MCF 10A (cell line): ENCODE results near the gene KLHL7. TPM values are rescaled to one million over a fixed set of nuclear protein-coding genes. Genes with fewer than 3 reads are reported as not detected.

Source experiments
- BruUV-seq: library from RNA; stranded (reverse); fragments of 400-500 nt; replicated peaks from 2 replicates; lab custom pipeline; 2021; lab: Mats Ljungman, UMichigan
- CTCF ChIA-PET: fragments of 300-600 bp; sonication (Branson Sonifier 250); formaldehyde crosslinking; extraction: SDS; loops from one replicate; lab custom pipeline; 2021; ENCODE audit warnings: antibody characterized with exemption, inconsistent platforms; lab: Yijun Ruan, JAX
- POLR2A ChIA-PET: fragments of 300-600, 350-650 bp; sonication (Branson Sonifier 250); formaldehyde crosslinking; extraction: SDS; loops from one replicate; lab custom pipeline; 2020; ENCODE audit warnings: antibody characterized with exemption, inconsistent platforms; lab: Yijun Ruan, JAX
- DNase-seq: peaks from one replicate; pipeline ENCODE4 v3.0.0-alpha.2; 2018; ENCODE audit not compliant: unreplicated experiment
- H3K27ac Mint-ChIP-seq: one replicate; pipeline ENCODE4 v1.8.0; 2022; ENCODE audit warnings: mild to moderate bottlenecking, low read depth, mixed read lengths; ENCODE audit not compliant: unreplicated experiment
- H3K27me3 Mint-ChIP-seq: one replicate; pipeline ENCODE4 v1.8.0; 2022; ENCODE audit warnings: mixed read lengths; ENCODE audit not compliant: insufficient read depth, unreplicated experiment
- H3K36me3 Mint-ChIP-seq: one replicate; pipeline ENCODE4 v1.8.0; 2022; ENCODE audit warnings: mild to moderate bottlenecking, moderate library complexity, mixed read lengths; ENCODE audit not compliant: insufficient read depth, unreplicated experiment
- H3K4me1 Mint-ChIP-seq: one replicate; pipeline ENCODE4 v1.8.0; 2022; ENCODE audit warnings: mixed read lengths; ENCODE audit not compliant: insufficient read depth, unreplicated experiment
- H3K4me3 Mint-ChIP-seq: one replicate; pipeline ENCODE4 v1.8.0; 2022; ENCODE audit warnings: mild to moderate bottlenecking, moderate library complexity, mixed read lengths; ENCODE audit not compliant: unreplicated experiment
- H3K9me3 Mint-ChIP-seq: one replicate; pipeline ENCODE4 v1.8.0; 2022; ENCODE audit warnings: mixed read lengths; ENCODE audit not compliant: unreplicated experiment
- CTCF ChIP-seq: fragments of 200-600 bp; IDR thresholded peaks from one replicate; pipeline ENCODE4 v1.8.0; 2022; ENCODE audit warnings: antibody characterized with exemption, mild to moderate bottlenecking; ENCODE audit not compliant: unreplicated experiment
- intact Hi-C: fragments of 100-400 bp; cut with micrococcal nuclease; formaldehyde crosslinking; loops from 2 replicates; pipeline ENCODE4 v1.14.1; 2022
- total RNA-seq: library from RNA; stranded (reverse); gene quantifications from 2 replicates; pipeline ENCODE4 v1.2.3, GENCODE V29; 2022

Gene KLHL7
- total RNA-seq, 1 experiment from 2014 or later, result 19.1 TPM

- H3K36me3 Mint-ChIP-seq, result no peaks in the 10 kb centered on the region
- no peaks in the 10 kb centered on the region for H3K27me3 Mint-ChIP-seq
- no TSS peak for BruUV-seq
- DNase-seq, result no peak
- no peak for TF ChIP-seq CTCF
- H3K4me3 Mint-ChIP-seq, result no peak overlapping the region
- CTCF ChIA-PET, result interaction anchor here (1.0 kb wide), 1 partner anchor 27 kb away, joined by 3 read pairs; no protein-coding TSS in a partner anchor
- H3K9me3 Mint-ChIP-seq, result no peaks in the 10 kb centered on the region
- H3K4me1 Mint-ChIP-seq, result peaks cover 15% of the 10 kb centered on the region
- intact Hi-C loops, result no loop called here
- POLR2A ChIA-PET, result interaction anchor here (0.6 to 1.1 kb wide), 3 partner anchors 208 to 1593 kb away, joined by 3 read pairs; no protein-coding TSS in a partner anchor
- no peak overlapping the region for H3K27ac Mint-ChIP-seq
Observed at GRCh38 chr7:23072922-23073321, 32.7 kb upstream of the KLHL7 start.

DNA sequence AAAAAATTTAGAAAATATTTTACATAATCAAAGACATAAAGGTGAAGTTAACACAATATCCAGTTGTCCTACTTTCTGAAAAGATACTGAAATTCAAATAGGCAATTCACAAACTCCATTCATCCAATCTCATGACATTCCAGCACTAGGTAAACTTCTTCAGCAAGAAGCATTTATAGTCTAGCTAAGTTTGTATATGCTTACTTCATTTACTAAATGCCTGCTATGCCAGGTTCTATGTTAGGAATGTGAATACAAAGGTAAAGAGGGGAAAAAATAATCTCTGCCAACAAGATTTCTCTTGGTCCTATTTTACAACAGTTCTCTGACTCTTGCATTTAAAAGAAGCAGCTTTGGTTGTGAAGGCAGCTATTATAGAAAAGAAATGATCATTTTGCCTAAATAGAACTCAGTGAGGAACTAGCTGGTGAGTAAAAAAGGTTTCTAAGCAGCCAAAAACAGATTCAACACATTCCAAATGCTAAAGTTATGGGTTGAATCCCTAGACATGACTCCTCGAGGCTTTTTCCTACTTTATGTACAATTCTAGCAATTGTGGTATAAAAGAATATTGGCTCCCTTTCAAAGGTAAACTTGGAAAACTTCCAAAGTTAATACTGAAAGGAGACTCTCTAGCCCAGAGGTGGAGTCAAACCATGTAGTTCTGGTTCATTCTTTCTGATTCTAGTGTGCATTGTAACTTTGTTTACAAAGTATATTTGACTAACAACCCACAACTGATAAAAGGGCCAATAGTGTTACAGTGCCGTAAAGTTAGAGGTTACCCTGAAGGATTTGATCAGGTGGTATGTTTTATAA lies 30.9 kb upstream of the KLHL7 start:
- no TSS peak for BruUV-seq
- ChIA-PET CTCF (interaction anchor here (1.0 to 2.1 kb wide), 2 partner anchors 10 to 19 kb away, joined by 3 to 8 read pairs; no protein-coding TSS in a partner anchor), POLR2A (interaction anchor here (0.9 to 2.6 kb wide), 4 partner anchors 8 to 33 kb away, joined by 3 to 10 read pairs (median 5); partner anchors contain the start of gene KLHL7)
- no peak overlapping the region for H3K4me3 Mint-ChIP-seq
- H3K27ac Mint-ChIP-seq, result no peak overlapping the region
- no peaks in the 10 kb centered on the region for H3K27me3 Mint-ChIP-seq
- TF ChIP-seq CTCF, result no peak
- peaks cover 15% of the 10 kb centered on the region for H3K4me1 Mint-ChIP-seq
- intact Hi-C loops, result no loop called here
- H3K36me3 Mint-ChIP-seq, result no peaks in the 10 kb centered on the region
- peak; percentile 22 for DNase-seq
- no peaks in the 10 kb centered on the region for H3K9me3 Mint-ChIP-seq

DNA sequence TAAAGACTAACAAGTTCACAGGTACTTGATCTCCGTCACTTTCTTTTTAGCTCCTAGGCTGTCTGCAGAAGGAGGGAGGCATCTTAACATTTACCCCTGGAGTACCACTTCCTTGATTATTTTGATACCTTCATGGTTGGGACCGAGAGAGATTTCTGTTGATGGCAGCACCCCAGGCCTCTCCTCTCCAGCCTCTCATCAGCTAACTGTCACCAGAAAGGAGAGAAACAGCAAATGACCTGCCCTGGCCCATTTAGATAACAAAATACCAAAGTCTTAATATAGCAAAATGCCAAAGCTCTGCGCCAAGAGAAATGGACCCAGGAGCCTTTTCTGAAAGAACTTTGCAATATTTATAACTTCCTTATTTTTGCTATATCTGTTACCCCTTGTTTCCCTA lies 30.0 kb upstream of the KLHL7 start:
- no peaks in the 10 kb centered on the region for H3K9me3 Mint-ChIP-seq
- intact Hi-C loops, result no loop called here
- no peaks in the 10 kb centered on the region for H3K36me3 Mint-ChIP-seq
- no peak overlapping the region for H3K4me3 Mint-ChIP-seq
- H3K4me1 Mint-ChIP-seq, result peaks cover 15% of the 10 kb centered on the region
- CTCF ChIA-PET, result interaction anchor here (0.7 to 2.1 kb wide), 3 partner anchors 8 to 119 kb away, joined by 3 to 8 read pairs (median 4); no protein-coding TSS in a partner anchor
- no peak for DNase-seq
- BruUV-seq, result no TSS peak
- TF ChIP-seq CTCF, result no peak
- H3K27me3 Mint-ChIP-seq, result no peaks in the 10 kb centered on the region
- POLR2A ChIA-PET, result interaction anchor here (0.9 to 2.6 kb wide), 3 partner anchors 9 to 30 kb away, joined by 3 to 10 read pairs (median 7); partner anchors contain the start of gene KLHL7
- no peak overlapping the region for H3K27ac Mint-ChIP-seq

DNA sequence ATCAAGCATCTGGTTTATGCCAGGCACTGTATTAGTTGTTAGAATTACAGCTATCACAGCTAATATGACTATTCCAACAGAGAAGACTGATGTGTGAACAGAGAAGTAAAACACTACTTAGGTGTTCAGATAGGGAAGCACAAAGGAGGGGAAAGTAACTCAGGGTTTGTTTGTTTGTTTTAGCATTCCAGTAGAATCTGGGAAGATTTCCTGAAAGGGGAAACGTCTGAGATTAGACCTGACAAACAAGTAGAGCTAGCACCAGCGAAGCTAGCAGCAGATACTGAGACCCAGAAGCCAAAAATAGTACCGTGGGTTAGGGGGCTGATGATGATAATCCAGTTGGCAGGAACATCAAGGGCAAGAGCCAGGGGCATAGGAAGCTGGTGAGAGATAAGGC lies 28.8 kb upstream of the KLHL7 start:
- ChIA-PET CTCF (interaction anchor here (2.1 kb wide), 1 partner anchor 21 kb away, joined by 8 read pairs; no protein-coding TSS in a partner anchor), POLR2A (no interaction called here)
- no peak for DNase-seq
- Mint-ChIP-seq H3K9me3 (no peaks in the 10 kb centered on the region), H3K27ac (no peak overlapping the region), H3K4me1 (peaks cover 15% of the 10 kb centered on the region), H3K4me3 (no peak overlapping the region), H3K36me3 (no peaks in the 10 kb centered on the region), H3K27me3 (no peaks in the 10 kb centered on the region)
- no peak for TF ChIP-seq CTCF
- intact Hi-C loops, result no loop called here
- no TSS peak for BruUV-seq
